C4-2B (cell line): ENCODE measurements around the gene CREB5.

Source experiments
- H3K27ac ChIP-seq: fragments of 450-650 bp; 2 replicates; pipeline ENCODE4 v1.5.1; 2017
- CTCF ChIP-seq: fragments of 450-650 bp; conservative IDR thresholded peaks from 2 replicates; pipeline ENCODE4 v1.5.1; 2017; ENCODE audit warnings: mild to moderate bottlenecking
- ZFX ChIP-seq: fragments of 450-650 bp; IDR thresholded peaks from 2 replicates; pipeline ENCODE4 v1.6.1; 2017

The CREB5 gene

GRCh38 chr7:28732071-28732869 lies 320.0 kb downstream of the CREB5 start:
- TF ChIP-seq CTCF, result no peak
- TF ChIP-seq ZFX, result no peak
- H3K27ac ChIP-seq, result no peak overlapping the region

DNA sequence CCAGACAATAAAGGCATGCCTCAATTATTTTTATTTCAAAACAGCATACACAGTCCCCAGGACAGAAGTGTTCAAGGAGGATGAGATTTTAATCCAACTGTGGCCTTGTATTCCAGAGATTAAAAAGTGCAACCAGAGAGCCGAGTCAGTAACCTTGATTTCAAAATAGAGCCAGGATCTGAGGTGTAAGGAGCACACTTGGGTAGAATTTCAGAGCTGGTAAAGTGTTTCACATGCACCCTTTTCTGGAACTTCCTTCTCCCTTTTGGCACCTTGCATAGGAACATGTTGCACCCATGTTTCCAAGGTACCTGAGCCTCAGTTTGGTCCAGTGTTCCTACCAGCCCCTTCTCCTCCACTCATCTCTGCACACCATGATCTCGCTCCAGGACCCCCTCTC lies 320.7 kb downstream of the CREB5 start:
- no peak overlapping the region for H3K27ac ChIP-seq
- TF ChIP-seq CTCF (no peak), ZFX (no peak)

- no peak overlapping the region for H3K27ac ChIP-seq
- TF ChIP-seq CTCF, result no peak
- TF ChIP-seq ZFX, result no peak
These were observed 326.1 kb downstream of the CREB5 start for GRCh38 chr7:28738412-28738811.

- TF ChIP-seq ZFX (no peak), CTCF (no peak)
These were observed 326.8 kb downstream of the CREB5 start for GRCh38 chr7:28739128-28739527.

DNA sequence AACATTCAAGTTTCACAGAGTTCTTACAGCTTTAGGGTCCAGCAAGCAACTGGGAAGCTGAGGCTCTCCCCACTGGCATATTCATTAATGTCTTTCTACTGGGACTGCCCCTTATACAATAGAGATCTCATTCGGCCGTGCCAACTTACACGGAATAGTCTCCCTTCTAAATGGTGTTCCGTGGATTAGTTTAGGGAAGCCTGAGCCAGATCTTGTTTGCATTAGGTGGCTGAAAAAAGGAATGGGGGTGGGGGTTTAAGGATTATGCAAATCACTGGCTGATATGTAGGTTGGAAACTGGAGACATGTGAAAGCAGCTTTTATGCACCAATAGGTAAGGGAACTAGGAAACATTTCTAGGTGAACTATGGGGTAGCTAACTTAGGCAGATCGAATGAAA lies 327.5 kb downstream of the CREB5 start:
- no peak for TF ChIP-seq ZFX
- no peak for TF ChIP-seq CTCF

More at GRCh38 chr7:28739128-28739527, 326.8 kb downstream of the CREB5 start:
- H3K27ac ChIP-seq, result no peak overlapping the region

DNA sequence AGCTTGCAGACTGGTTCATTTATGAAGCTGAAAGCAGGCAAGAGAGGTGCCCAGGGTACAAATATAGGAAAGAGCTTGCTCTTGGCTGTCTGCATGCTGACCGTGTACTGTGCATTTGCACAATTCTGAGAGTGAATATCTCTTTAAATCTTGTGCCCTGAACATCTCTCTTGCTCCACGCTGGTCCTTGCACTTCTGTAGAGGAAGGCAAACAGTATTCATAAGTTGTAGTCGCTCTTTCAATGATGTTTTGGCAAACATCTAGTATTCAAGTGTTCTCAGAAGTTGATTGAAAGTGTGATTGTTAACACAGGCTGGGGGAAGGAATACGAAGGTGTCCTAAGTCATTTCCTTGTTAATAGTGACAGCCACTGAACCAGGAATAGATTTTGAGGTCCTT lies 332.6 kb downstream of the CREB5 start:
- no peak overlapping the region for H3K27ac ChIP-seq
- TF ChIP-seq ZFX (no peak), CTCF (no peak)

More for the DNA sequence above, 327.5 kb downstream of the CREB5 start:
- no peak overlapping the region for H3K27ac ChIP-seq

DNA sequence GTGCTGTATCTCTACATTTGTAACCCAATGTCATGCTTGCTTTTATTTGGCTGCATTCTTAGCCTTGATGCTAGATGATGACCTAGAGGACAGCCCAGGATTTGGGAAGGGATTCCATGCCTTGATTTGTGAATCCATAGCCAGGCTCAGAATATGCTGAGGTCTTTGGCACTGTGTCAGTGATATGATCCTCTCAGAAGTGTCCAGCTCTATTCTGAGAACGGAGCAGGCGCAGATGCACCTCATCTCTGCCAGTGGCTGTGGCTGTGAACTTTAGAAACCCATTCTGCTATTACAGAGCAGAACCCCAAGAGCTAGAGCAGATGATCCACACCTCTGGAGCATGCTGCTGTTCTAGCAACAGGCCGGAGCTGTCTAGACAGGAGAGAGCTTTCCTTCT lies 333.0 kb downstream of the CREB5 start:
- TF ChIP-seq CTCF (no peak), ZFX (no peak)
- no peak overlapping the region for H3K27ac ChIP-seq
